NCI-H1930 (cell line): ENCODE results near the gene THAP7.
"Not testable (repeated sequence)": the region's sequence is repeated elsewhere in the genome, so short reads cannot be mapped to it uniquely, and the experiment has no call there.

Experiments used
- DNase-seq, 2 experiments: peaks; one replicate each; lab custom pipeline; 2025; lab: John Stamatoyannopoulos, UW

The THAP7 gene

DNA sequence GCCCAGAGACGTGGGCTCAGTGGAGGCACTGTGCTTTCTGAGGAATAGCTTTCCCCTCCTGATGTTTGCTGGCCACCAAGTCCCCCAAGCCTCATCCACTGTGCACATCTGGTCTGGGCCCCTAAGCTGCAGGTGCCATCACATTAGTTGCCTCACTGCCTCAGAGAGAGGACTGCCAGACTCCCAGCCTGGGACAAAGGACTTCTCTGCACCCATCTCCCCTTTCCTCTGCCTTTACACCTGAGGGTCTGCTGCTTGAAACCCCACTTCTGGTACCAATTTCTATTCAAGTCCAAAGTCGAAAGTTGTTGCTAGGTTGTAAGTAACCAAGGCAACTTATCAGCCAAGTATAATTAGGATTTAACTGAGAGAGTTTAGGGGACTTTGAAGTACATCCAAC, 23.5 kb downstream of the THAP7 start:
- no peak for DNase-seq

DNA sequence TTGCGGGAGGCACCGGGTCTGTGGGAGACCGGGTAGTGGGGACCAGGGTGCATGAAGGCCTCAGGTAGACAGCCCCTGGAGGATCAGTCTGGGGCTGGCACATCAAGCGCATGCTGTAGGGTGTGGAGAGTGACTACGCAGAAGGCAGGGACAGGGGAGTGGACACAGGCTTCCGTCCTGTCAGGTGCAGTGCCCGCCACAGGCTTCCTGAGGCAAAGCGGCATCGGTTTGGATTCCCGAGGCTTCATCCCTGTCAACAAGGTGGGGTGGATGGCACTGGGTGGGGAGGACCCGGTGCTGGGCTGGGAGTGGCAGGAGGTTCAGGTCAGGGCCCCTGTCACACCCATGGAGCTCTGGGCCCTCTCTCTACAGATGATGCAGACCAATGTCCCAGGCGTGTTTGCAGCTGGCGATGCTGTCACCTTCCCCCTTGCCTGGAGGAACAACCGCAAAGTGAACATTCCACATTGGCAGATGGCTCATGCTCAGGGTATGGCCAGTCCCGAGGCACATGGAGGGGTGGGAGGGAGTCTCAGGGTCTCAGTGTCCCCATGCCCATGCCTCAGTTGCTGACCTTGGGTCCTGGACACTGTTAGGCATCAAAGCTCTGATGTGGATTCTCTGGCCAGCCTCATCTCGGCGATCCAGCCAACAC, 24.3 kb downstream of the THAP7 start:
- DNase-seq: no peak

DNA sequence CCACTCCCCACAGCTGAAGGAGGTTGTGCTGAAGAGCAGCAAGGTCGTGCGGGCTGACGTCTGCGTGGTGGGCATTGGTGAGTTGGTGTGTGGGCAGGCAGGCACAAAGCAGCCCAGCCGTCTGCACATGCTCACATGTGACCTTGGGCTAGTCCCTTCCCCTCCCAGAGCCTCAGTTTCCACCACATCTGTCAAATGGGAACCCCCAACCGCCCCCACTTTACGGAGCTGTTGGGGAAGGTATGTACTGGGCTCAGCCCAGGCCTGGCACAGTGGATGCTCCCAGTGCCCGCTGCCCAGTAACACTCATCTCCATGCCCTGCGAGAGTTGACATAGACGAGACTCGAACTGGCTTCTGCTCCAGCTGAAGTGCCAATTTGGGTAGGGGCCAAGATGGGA, 24.9 kb downstream of the THAP7 start:
- DNase-seq: no peak

DNA sequence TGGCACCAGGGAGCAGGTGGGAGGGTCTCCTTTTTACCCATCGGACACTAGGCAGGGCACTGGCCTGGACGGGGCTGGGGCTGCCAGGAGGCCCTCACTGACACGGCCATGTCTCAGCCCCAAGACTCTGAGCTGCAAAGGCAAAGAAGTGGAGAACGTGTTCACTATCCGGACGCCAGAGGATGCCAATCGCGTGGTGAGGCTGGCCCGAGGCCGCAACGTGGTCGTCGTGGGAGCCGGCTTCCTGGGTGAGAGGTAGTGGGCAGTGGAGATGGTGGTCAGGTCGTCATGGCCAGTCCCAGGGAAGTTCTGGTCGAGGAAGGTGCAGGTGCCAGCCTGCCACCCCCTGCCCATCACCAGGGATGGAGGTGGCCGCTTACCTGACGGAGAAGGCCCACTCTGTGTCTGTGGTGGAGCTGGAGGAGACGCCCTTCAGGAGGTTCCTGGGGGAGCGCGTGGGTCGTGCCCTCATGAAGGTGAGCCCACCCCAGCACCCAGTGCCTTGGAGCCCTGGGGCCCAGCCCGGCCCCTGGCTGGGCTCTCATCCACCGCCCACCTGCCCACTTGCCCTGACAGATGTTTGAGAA, 25.5 kb downstream of the THAP7 start:
- no peak for DNase-seq

DNA sequence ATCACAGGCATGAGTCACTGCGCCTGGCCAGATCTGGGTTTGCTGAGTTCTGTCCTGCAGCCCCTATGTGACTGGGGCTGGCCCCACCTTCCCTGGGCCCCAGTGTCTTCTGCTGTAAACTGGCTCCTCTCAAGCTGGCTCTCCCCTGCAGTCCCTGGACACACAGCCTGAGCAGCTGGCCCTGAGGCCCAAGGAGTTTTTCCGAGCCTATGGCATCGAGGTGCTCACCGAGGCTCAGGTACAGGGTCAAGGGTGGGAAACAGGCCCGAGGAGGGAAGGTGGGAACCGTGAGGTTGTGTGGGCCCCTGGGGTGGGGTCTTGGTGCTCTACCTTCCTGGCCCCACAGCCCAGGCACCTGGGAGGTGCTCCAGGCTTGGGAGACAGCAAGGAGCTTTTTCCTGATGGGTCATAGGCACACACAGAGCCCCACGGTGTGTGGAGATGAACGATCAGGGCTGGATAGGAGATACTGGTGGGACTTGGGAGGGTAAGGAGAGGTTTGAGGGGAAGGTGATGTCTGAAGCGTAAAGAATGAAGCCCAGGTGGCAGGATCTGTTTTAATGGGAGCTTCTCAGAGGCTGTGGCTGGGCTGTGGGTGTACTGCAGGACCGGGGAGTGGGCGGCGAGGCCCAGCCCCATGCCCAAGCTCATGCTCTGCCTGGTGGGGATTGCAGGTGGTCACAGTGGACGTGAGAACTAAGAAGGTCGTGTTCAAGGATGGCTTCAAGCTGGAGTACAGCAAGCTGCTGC, 26.2 kb downstream of the THAP7 start:
- DNase-seq: no peak

GRCh38 chr22:20974336-20974955, 27.5 kb downstream of the THAP7 start:
- DNase-seq: no peak

GRCh38 chr22:20973634-20974286, 28.2 kb downstream of the THAP7 start:
- DNase-seq: no peak

DNA sequence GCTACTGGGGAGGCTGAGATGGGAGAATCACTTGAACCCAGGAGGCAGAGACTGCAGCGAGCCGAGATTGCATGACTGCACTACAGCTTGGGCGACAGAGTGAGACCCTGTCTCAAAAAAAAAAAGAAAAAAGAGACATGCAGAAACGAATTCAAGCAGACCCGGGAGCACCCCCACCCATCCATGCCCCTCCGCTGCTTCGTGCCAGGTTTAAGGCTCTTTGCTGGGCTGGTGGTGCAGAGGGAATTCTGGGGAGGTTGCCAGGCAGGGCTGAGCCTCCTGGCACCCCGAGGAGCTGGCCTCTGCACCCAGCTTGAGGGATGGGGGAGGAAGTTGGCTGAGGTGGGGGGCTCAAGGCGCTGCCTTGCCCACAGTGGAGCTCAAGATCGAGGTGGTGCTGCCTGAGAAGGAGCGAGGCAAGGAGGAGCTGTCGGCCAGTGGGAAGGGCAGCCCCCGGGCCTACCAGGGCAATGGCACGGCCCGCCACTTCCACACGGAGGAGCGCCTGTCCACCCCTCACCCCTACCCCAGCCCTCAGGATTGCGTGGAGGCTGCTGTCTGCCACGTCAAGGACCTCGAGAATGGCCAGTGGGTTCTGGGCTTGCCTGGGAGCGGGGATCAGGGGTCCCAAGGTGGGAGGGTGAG, 28.9 kb downstream of the THAP7 start:
- no peak for DNase-seq

DNA sequence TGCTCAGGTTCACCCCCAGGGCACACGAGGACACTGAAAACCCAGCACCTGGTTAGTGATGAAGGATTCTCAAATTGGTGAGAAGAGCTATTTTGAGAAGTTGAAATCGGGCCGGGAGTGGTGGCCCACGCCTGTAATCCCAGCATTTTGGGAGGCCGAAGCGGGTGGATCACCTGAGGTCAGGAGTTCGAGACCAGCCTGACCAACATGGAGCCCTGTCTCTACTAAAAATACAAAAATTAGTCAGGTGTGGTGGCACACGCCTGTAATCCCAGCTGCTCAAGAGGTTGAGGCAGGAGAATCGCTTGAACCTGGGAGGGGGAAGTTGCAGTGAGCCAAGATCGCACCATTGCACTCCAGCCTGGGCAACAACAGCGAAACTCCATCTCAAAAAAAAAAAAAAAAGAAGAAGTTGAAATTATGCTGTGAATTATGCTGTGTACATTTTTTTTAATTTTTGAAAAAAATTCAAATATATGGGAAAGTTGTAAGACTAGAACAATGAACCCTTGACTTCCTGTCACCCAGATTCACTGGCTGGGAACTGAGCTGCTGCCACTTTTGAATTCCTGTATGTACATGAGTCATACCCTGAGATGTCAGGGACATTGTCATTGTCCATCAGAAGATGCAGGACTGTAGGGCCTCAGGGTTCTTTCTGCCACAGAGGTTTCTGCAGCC, 29.8 kb downstream of the THAP7 start:
- DNase-seq: not testable (repeated sequence)

- DNase-seq: no peak
Measured at GRCh38 chr22:20970939-20971657, 30.8 kb downstream of the THAP7 start.

GRCh38 chr22:20968281-20968977, 33.5 kb downstream of the THAP7 start:
- DNase-seq: no peak

- no peak for DNase-seq
Measured at GRCh38 chr22:20967697-20968211, 34.2 kb downstream of the THAP7 start.

DNA sequence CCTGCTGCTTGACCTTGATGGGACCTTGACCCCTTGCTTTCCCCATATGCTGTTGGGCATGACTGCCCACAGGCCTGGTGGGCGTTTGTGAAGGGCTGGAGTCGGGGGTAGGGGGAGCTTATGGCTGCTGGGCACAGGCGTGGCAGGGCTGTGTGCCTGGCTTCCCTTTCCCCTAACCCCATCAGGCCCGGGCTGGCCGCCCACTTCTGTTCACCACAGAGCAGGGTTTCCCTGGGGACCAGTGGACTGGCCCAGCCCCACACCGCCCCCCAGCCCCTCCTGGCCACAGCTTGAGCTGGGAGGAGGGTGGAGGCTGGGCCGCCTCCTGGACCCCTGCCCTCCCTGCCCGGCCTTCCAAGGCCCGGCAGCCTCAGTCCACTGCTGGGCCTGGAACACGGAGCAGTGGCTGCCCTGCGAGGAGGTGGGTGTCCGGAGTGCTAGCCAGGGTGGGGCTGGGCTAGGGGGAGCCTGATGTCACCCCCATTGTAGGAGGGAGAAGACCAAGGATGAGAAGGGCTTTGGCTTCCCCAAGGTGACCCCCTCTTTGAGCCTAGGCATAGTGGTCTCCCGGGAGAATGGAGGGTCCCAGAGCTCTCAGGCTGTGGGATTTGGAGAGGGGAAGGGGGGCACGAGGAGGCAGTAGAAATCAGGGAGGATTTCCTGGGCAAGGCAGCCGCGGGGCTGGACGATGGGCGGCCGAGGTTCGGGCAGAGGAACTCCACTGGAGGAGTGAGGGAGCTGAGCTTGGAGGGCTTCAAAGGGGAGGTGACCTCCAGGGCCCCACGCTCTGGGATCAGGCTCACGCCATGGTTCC, 34.8 kb downstream of the THAP7 start, which contains the start of gene AIFM3:
TSS of gene AIFM3 (plus strand) at position 373 of the 814 bp plus-strand sequence. CDS start 690 bp downstream, outside the sequence.
- DNase-seq: no peak

- DNase-seq: no peak
Measured at GRCh38 chr22:20965888-20966855, 35.7 kb downstream of the THAP7 start.

DNA sequence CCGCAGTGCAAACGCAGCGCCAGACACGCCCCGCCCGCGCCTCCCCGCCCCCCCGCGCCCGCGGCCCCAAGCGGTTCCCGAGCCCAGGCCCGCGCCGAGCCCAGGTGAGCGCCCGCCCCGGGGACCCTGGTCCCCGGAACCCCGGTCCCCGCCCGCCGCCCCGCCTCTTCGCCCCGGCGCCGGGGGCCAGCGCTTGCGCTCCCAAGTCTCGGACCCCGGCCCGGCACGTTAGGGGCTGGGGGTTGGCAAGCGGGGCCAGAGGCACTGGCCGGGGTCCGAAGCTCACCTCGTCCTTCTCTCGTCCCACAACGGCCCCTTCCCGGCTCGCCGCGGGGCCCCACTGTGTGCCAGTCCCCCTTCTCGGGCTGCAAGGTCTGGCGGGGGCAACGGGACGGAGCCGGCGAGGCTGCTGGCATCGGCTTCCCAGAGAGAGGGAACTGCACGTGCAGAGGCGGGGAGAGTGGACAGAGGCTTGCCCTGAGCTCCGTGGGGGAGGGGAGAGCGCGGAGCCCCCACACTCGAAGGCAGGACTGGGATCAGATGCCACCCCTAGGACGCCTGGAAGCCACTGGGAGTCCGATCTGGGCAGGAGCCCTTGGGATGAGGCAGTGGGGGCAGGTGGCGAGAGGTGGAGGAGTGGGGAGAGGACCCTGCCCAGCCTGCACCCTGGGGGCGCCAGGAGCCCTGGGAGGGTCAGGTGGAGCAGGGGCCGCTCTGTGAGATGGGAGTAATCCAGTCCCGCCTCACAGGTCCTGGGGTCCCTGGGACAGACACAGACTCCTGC, 36.6 kb downstream of the THAP7 start:
- DNase-seq: no peak

DNA sequence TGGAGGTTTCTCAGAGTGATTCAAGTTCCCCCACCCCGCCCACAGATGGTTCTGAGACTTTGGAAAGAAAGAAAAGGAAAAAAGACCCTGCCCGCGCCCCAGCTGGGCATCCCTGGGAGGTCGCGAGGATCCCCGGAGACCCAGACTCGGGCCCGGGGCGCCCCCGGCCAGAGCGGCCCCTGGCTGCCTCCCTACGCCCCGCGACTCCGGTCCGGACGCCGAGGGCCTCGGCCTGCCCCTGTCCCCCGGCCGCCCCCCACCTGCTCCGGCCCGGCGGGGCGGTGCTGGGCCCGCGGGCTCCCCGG, 37.2 kb downstream of the THAP7 start:
- no peak for DNase-seq
